Naive B cell (primary cell): Measurements from ENCODE around the gene ELMOD1. TPM values are rescaled to one million over a fixed set of nuclear protein-coding genes. Genes with fewer than 3 reads are reported as not detected.
A peak's percentile ranks its signal among the peaks of the same experiment; 100 is the strongest.

Experiments
- ATAC-seq, 2 donors: fragments of 150-1000 bp; cut with Tn5 transposase; 2 replicates each; pipeline ENCODE4 v1.10.0; 2021; ENCODE audit warnings: low read depth in 2 of 2, mild to moderate bottlenecking in 2 of 2, moderate library complexity in 2 of 2
- DNase-seq: peaks from one replicate; pipeline ENCODE4 v3.0.0; 2022
- H3K27ac Mint-ChIP-seq, 6 donors: one replicate each; pipeline ENCODE4 v1.8.0; 2020 to 2022; ENCODE audit warnings: mild to moderate bottlenecking in 6 of 6, mixed read lengths in 6 of 6, moderate library complexity in 5 of 6, inconsistent platforms in 2 of 6
- H3K27me3 Mint-ChIP-seq, 3 donors: one replicate each; pipeline ENCODE4 v1.8.0; 2021 to 2022; ENCODE audit warnings: mixed read lengths in 3 of 3, mild to moderate bottlenecking in 1 of 3
- H3K36me3 Mint-ChIP-seq, 2 donors: one replicate each; pipeline ENCODE4 v1.8.0; 2020 to 2022; ENCODE audit warnings: mixed read lengths in 2 of 2, inconsistent platforms in 1 of 2, mild to moderate bottlenecking in 1 of 2
- H3K4me1 Mint-ChIP-seq, 3 donors: one replicate each; pipeline ENCODE4 v1.8.0; 2020 to 2022; ENCODE audit warnings: mixed read lengths in 3 of 3, inconsistent platforms in 1 of 3, mild to moderate bottlenecking in 1 of 3, moderate library complexity in 1 of 3
- H3K4me3 Mint-ChIP-seq, 8 donors: one replicate each; pipeline ENCODE4 v1.8.0; 2020 to 2022; ENCODE audit warnings: mild to moderate bottlenecking in 8 of 8, mixed read lengths in 8 of 8, moderate library complexity in 8 of 8, inconsistent platforms in 2 of 8
- H3K9me3 Mint-ChIP-seq, 7 donors: one replicate each; pipeline ENCODE4 v1.8.0; 2020 to 2022; ENCODE audit warnings: mixed read lengths in 7 of 7, mild to moderate bottlenecking in 5 of 7, inconsistent platforms in 2 of 7, moderate library complexity in 1 of 7
- polyA plus RNA-seq, 6 donors: library from polyadenylated mRNA; unstranded; fragments of 300-500 nt; fragmentation: Illumina TruSeq; gene quantifications; one replicate each; pipeline ENCODE4 v1.2.3, GENCODE V29; 2021; ENCODE audit warnings: low read depth in 6 of 6

Gene ELMOD1
- polyA plus RNA-seq, 6 donors from 2014 or later: not detected

- Mint-ChIP-seq H3K27me3 (peaks cover 69 to 78% (median 72%) of the 10 kb centered on the region in 3 donors), H3K4me1 (peaks cover 19 to 35% (median 29%) of the 10 kb centered on the region in 3 donors), H3K27ac (peak overlapping the region in 1 of 6 donors; percentile 23), H3K9me3 (peaks cover 0 to 7% (median 2%) of the 10 kb centered on the region in 7 donors), H3K4me3 (peak overlapping the region in 6 of 8 donors; percentile 72 to 89 (median 82)), H3K36me3 (no peaks in the 10 kb centered on the region)
- DNase-seq (no peak), ATAC-seq (no peak)
These were observed 1.9 kb downstream of the ELMOD1 start for GRCh38 chr11:107592813-107593212.

- H3K4me1 Mint-ChIP-seq: peaks cover 19 to 35% (median 29%) of the 10 kb centered on the region in 3 donors
- no peak overlapping the region for H3K4me3 Mint-ChIP-seq
- H3K9me3 Mint-ChIP-seq: peaks cover 0 to 3% (median 0%) of the 10 kb centered on the region in 7 donors
- H3K27me3 Mint-ChIP-seq: peaks cover 67 to 78% (median 74%) of the 10 kb centered on the region in 3 donors
- no peaks in the 10 kb centered on the region for H3K36me3 Mint-ChIP-seq
- ATAC-seq: no peak
- H3K27ac Mint-ChIP-seq: no peak overlapping the region
- DNase-seq: no peak
These were observed 3.0 kb downstream of the ELMOD1 start for GRCh38 chr11:107593951-107594350.

- no peak overlapping the region for H3K27ac Mint-ChIP-seq
- no peak for ATAC-seq
- H3K4me3 Mint-ChIP-seq: no peak overlapping the region
- H3K27me3 Mint-ChIP-seq: peaks cover 61 to 73% (median 68%) of the 10 kb centered on the region in 3 donors
- no peaks in the 10 kb centered on the region for H3K9me3 Mint-ChIP-seq
- no peak for DNase-seq
- no peaks in the 10 kb centered on the region for H3K36me3 Mint-ChIP-seq
- peaks cover 19 to 32% (median 27%) of the 10 kb centered on the region in 3 donors for H3K4me1 Mint-ChIP-seq
These were observed 3.8 kb downstream of the ELMOD1 start for GRCh38 chr11:107594736-107595135.

GRCh38 chr11:107598225-107599139 is 7.5 kb downstream of the ELMOD1 start:
- H3K4me1 Mint-ChIP-seq: peaks cover 0 to 5% (median 0%) of the 10 kb centered on the region in 3 donors
- H3K9me3 Mint-ChIP-seq: no peaks in the 10 kb centered on the region
- ATAC-seq (peak in 1 of 2 donors; percentile 40), DNase-seq (no peak)
- no peaks in the 10 kb centered on the region for H3K36me3 Mint-ChIP-seq
- H3K27me3 Mint-ChIP-seq: peaks cover 48 to 58% (median 54%) of the 10 kb centered on the region in 3 donors
- no peak overlapping the region for H3K27ac Mint-ChIP-seq
- H3K4me3 Mint-ChIP-seq: no peak overlapping the region

GRCh38 chr11:107605061-107606006 is 14.4 kb downstream of the ELMOD1 start:
- no peak for ATAC-seq
- H3K36me3 Mint-ChIP-seq: no peaks in the 10 kb centered on the region

GRCh38 chr11:107606141-107606540 is 15.2 kb downstream of the ELMOD1 start:
- no peaks in the 10 kb centered on the region for H3K9me3 Mint-ChIP-seq
- no peak for ATAC-seq
- no peak for DNase-seq
- no peaks in the 10 kb centered on the region for H3K4me1 Mint-ChIP-seq
- no peak overlapping the region for H3K4me3 Mint-ChIP-seq
- H3K27me3 Mint-ChIP-seq: peaks cover 33 to 64% (median 42%) of the 10 kb centered on the region in 3 donors
- H3K27ac Mint-ChIP-seq: no peak overlapping the region
- no peaks in the 10 kb centered on the region for H3K36me3 Mint-ChIP-seq

More at GRCh38 chr11:107605061-107606006, 14.4 kb downstream of the ELMOD1 start:
- no peaks in the 10 kb centered on the region for H3K4me1 Mint-ChIP-seq
- no peak for DNase-seq
- peaks cover 34 to 59% (median 42%) of the 10 kb centered on the region in 3 donors for H3K27me3 Mint-ChIP-seq
- H3K4me3 Mint-ChIP-seq: no peak overlapping the region
- no peaks in the 10 kb centered on the region for H3K9me3 Mint-ChIP-seq
- no peak overlapping the region for H3K27ac Mint-ChIP-seq

- ATAC-seq (no peak), DNase-seq (no peak)
- Mint-ChIP-seq H3K4me1 (no peaks in the 10 kb centered on the region), H3K4me3 (no peak overlapping the region), H3K27ac (no peak overlapping the region), H3K27me3 (peaks cover 22 to 44% (median 23%) of the 10 kb centered on the region in 3 donors), H3K36me3 (no peaks in the 10 kb centered on the region), H3K9me3 (no peaks in the 10 kb centered on the region)
These were observed 17.9 kb downstream of the ELMOD1 start for GRCh38 chr11:107608809-107609208.

GRCh38 chr11:107609400-107610218 is 18.7 kb downstream of the ELMOD1 start:
- ATAC-seq: no peak
- Mint-ChIP-seq H3K27me3 (peaks cover 17 to 39% (median 22%) of the 10 kb centered on the region in 3 donors), H3K27ac (no peak overlapping the region), H3K36me3 (no peaks in the 10 kb centered on the region), H3K4me1 (no peaks in the 10 kb centered on the region), H3K9me3 (no peaks in the 10 kb centered on the region), H3K4me3 (no peak overlapping the region)
- no peak for DNase-seq

- Mint-ChIP-seq H3K27ac (no peak overlapping the region), H3K4me3 (no peak overlapping the region), H3K9me3 (no peaks in the 10 kb centered on the region), H3K27me3 (peaks cover 14 to 35% (median 20%) of the 10 kb centered on the region in 3 donors), H3K36me3 (no peaks in the 10 kb centered on the region), H3K4me1 (no peaks in the 10 kb centered on the region)
- DNase-seq: no peak
- ATAC-seq: no peak
These were observed 21.5 kb downstream of the ELMOD1 start for GRCh38 chr11:107612445-107612844.

GRCh38 chr11:107619926-107620325 is 29.0 kb downstream of the ELMOD1 start:
- Mint-ChIP-seq H3K36me3 (no peaks in the 10 kb centered on the region), H3K27me3 (peaks cover 38 to 48% (median 47%) of the 10 kb centered on the region in 3 donors), H3K27ac (no peak overlapping the region), H3K9me3 (peaks cover 0 to 2% (median 0%) of the 10 kb centered on the region in 7 donors), H3K4me1 (no peaks in the 10 kb centered on the region), H3K4me3 (no peak overlapping the region)
- no peak for DNase-seq
- no peak for ATAC-seq

GRCh38 chr11:107621081-107621480 is 30.1 kb downstream of the ELMOD1 start:
- no peak overlapping the region for H3K27ac Mint-ChIP-seq
- H3K27me3 Mint-ChIP-seq: peaks cover 41 to 55% (median 51%) of the 10 kb centered on the region in 3 donors
- no peak overlapping the region for H3K4me3 Mint-ChIP-seq
- ATAC-seq: no peak
- no peaks in the 10 kb centered on the region for H3K4me1 Mint-ChIP-seq
- H3K9me3 Mint-ChIP-seq: peaks cover 0 to 2% (median 0%) of the 10 kb centered on the region in 7 donors
- DNase-seq: no peak
- H3K36me3 Mint-ChIP-seq: no peaks in the 10 kb centered on the region

- Mint-ChIP-seq H3K9me3 (peaks cover 0 to 4% (median 0%) of the 10 kb centered on the region in 7 donors), H3K4me3 (peak overlapping the region in 1 of 8 donors; percentile 49), H3K36me3 (no peaks in the 10 kb centered on the region), H3K27ac (no peak overlapping the region), H3K4me1 (no peaks in the 10 kb centered on the region), H3K27me3 (peaks cover 53 to 55% (median 54%) of the 10 kb centered on the region in 3 donors)
- ATAC-seq (no peak), DNase-seq (no peak)
These were observed 32.2 kb downstream of the ELMOD1 start for GRCh38 chr11:107623183-107623582.
